GM19324 (cell line): ENCODE data around the gene DUT.

Source experiments
- ATAC-seq: cut with Tn5 transposase; IDR thresholded peaks from one replicate; pipeline ENCODE4 v1.9.1; 2021; ENCODE audit warnings: mild to moderate bottlenecking, moderate library complexity; ENCODE audit not compliant: unreplicated experiment, low FRiP score

Gene DUT

DNA sequence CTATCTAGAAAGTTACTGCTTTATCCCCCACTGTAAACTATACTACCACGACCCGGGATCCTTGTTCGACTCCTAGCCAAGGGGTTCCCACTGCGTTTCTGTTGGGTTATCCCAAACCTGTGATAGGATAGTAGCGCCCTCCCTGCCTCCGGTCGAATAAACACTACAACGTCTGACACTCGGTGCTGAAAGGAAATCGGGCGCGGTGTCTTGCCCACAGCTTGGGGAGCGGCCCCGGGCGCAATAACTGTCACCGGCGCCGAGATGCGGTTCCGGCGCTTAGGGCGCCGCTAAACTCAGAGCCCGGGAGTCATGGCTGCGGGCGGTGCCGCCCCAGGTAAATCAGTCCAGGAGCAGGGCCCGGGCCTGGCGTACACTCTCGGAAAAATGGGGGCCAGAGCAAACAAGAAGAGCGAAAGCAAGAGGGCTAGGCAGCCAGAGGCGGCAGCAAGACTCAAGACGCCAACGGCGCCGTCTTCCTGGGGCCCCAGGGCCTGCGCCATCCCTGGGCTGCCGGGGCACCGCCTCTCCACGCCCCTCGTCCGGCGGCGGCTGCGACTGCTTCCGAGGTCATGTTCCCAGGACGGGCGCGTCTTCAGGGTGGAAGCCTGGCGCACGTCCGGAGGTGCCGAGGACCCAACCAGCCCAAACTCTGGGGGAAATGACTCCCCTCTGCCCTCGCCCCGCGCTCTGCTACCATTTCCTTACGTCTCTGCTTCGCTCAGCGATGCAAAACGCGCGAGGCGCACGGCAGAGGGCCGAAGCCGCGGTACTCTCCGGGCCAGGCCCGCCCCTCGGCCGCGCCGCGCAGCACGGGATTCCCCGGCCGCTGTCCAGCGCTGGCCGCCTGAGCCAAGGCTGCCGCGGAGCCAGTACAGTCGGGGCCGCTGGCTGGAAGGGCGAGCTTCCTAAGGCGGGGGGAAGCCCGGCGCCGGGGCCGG lies at the start of gene DUT:
TSS of gene DUT (plus strand) at position 575 of the 941 bp plus-strand sequence. CDS start at position 662, 87 bp downstream.
- peak; percentile 95 for ATAC-seq

GRCh38 chr15:48281674-48282073 lies 49.6 kb upstream of the DUT start:
- ATAC-seq, result no peak

- ATAC-seq, result no peak
Observed at GRCh38 chr15:48282216-48282615, 49.0 kb upstream of the DUT start.

- ATAC-seq, result no peak
Observed at GRCh38 chr15:48283396-48284145, 47.7 kb upstream of the DUT start.

DNA sequence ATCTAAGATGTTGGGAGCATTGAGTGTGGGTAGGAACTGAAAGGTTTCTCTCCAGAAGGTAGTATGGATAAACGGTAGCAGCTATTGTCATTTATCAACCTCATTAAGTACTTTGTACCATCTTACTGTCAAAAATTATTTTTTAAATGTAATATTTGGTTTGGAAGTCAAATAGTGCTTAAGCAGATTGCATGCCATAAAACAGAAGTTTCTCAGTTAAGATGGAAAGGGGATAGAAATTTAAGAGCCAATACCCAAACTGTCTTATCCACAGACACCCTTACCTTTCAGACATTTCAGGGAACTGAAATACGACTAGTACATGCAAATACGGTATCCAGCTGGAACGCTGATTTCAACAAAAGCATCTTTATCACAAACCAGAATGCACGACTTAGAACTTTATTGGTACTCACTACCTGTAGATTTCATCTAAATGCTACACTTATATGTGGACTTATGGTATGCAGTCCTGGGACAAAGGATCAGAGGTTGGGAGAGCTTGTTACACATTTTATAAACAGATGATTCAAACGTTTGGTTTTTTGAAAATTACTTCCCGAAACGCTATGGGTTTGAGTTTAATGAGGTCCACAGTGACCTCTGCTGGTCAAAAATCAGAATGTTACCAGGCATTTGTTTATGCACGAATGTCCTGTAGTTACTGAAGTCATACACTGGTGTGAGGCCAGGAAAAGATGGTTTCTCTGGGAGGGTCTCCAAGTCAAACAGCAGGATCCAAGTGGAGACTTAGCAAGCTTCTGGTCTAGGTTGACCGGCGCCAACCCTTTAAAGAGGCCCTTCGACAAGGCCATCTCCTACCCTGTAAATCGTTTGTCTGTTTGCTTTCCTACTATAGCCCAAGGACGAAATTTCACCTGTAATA lies 45.7 kb upstream of the DUT start:
- ATAC-seq, result peak; percentile 46

DNA sequence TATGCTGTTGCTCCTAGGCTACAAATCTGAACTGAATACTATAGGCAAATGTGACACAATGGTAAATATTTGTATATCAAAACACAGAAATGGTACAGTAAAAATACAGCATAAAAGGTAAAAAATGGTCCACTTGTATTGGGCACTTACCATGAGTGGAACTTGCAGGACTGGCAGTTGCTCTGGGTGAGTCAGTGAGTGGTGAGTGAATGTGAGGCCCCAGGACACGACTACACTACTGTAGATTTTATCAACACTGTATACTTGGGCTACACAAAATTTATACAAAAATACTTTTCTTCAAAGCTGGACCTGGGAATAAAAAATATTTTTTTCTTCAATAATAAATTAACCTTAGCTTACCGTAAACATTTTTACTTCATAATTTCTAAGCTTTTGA lies 41.6 kb upstream of the DUT start:
- ATAC-seq, result no peak

GRCh38 chr15:48292458-48292857 lies 38.8 kb upstream of the DUT start:
- ATAC-seq, result no peak

DNA sequence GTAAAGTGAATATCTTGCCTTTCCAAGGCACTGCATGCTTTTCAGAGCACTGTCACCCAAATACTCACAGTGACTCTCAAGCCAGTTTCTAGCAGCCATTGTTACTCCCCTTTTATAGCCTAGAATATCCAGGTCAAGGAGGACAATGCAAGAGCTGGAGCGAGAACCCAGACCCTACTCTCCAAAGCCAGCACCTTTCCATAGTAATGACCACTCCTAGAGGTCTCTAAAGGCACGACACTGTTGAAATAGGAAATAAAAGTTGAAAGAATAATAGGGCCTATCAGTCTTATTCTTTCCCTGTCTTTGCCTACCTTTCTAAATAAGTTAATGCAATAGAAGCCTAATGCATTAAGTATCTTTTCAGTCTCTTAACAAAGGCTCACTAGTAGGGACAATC lies 33.6 kb upstream of the DUT start:
- ATAC-seq, result no peak

DNA sequence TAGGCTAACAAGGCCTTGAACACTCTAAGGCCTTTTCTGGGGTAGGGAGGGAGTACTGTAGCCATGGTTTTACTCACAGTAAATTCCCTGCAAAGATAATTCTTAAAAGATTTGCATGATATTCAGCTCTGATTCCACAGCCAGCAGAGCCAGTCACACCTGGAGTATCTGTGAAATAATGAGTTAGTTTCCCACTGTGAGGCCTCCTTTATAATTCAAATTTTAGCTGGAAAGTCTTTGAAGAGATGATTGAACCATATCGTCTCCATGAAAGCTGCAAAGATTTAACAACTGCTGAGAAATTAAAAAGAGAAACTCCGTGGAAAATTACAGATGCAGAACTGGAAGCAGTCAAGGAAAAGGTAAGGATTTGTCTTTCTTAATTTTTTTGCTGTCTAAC lies 32.3 kb upstream of the DUT start:
- ATAC-seq, result no peak

DNA sequence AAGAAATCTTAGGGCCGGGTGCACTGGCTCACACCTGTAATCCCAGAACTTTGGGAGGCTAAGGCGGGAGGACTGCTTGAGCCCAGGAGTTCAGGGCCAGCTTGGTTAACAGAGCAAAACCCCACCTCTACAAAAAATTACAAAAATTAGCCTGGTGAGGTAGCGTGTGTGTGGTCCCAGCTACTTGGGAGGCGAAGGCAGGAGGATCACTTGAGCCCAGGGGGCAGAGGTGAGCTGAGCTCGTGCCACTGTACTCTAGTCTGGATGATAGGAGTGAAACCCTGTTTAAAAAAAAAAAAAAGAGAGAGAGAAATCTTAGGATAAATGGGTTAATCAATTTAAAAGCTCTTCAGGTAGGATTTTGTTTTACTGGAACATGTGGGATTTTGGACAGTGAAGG lies 31.2 kb upstream of the DUT start:
- no peak for ATAC-seq

GRCh38 chr15:48304398-48304797 lies 26.8 kb upstream of the DUT start:
- no peak for ATAC-seq

- no peak for ATAC-seq
Observed at GRCh38 chr15:48306639-48307038, 24.6 kb upstream of the DUT start.

- ATAC-seq, result no peak
Observed at GRCh38 chr15:48307586-48307985, 23.6 kb upstream of the DUT start.

DNA sequence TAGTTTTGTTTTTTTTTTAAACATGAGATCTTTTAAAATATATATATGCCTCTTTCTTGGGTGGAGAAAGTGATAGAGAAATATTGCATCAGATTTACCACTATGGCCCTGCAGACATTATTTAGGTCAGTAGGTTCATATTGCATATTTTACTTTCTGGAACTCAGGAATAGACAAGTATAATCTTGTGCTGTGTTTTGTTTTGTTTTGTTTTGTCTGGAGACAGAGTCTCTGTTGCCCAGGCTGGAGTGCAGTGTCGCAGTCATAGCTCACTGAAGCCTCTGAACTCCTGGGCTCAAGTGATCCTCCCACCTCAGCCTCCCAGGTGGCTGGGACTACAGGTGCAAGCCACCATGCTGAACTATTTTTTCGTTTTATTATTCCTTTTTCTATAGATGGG lies 21.5 kb upstream of the DUT start:
- no peak for ATAC-seq

GRCh38 chr15:48313216-48313615 lies 18.0 kb upstream of the DUT start:
- no peak for ATAC-seq

- ATAC-seq, result no peak
Observed at GRCh38 chr15:48315041-48315440, 16.2 kb upstream of the DUT start.

DNA sequence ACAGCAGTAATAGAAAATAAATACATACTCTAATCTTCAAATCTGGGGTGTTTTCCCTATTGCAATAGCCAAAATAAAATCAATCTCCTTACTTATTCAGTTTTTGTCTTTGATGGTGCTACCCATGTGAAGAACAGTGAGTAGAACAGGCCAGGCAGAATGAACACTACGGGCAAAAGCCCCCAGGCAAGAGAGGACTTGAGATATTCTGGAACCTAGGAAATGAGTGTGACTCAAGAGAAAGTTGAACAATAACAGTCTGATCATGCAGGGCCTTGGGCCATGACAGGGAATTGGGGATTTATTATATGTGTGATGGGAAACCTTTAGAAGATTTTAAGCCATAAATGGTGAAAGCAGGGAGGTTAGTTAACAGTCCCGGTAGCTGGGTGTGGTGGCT lies 14.0 kb upstream of the DUT start:
- no peak for ATAC-seq

DNA sequence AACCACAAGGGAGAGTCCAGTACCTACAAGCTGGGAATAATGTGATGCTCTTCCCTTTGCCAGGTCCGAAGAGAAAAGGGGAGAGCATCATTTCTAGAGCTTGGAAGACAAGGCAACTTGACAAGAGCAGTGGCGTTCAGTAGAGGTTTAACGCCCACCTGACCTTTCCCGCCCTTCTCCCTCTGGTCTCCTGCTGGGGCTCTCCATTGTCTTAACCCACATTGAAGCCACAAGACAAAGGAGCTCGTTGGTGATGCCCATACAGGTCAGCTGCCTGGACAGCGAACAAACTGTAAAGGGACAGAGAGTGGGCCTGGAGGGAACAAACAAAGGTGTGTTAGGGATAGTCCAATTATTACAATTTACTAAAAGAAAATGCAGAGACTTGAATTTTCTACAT lies 13.1 kb upstream of the DUT start:
- no peak for ATAC-seq

DNA sequence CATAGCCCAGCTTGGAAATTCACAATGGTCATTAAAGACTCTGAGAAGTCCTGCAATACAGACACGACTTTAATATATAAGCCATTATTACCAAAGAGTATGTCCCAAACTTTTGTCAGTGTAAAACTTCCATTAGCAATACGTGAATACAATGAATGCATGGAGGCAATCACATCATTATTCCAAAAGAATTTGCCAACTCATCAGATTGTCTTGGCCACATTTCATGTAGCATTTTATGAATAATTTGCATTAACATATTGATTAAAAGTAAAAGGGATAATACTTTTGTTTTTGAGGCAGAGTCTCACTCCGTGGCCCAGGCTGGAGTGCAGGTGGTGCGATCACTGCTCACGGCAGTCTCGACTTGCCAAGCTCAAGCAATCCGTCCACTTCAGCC lies 7.9 kb upstream of the DUT start:
- ATAC-seq, result no peak

- no peak for ATAC-seq
Observed at GRCh38 chr15:48324949-48325348, 6.3 kb upstream of the DUT start.

DNA sequence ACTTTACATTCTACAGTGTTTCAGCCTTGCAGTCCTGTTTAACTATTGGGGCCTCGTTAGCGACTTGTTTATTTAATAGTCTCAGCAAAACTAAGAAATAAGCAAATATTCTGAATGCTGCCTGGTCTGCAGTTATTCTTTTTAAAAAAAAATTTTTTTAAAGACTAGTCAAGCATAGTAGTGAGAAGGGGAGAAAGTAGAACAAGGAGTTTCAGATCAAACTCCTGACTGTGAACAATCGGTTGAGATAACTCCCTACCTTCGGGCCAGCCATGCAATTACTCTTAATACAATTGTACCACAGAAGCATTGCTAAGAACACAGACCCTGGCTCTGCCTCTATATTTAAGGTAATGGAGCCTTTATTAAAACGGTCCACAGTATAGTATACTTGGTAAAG lies 5.8 kb upstream of the DUT start:
- no peak for ATAC-seq
